GM12801 (cell line): ENCODE results near the gene TAS1R1.

Source experiments
- TF ChIP-seq, protein P1 (sequence below): IDR thresholded peaks from one replicate; pipeline ENCODE4 v1.5.1; 2011; ENCODE audit warnings: control low read depth; ENCODE audit not compliant: insufficient read length; ENCODE audit errors: extremely low read depth

TAS1R1 gene

DNA sequence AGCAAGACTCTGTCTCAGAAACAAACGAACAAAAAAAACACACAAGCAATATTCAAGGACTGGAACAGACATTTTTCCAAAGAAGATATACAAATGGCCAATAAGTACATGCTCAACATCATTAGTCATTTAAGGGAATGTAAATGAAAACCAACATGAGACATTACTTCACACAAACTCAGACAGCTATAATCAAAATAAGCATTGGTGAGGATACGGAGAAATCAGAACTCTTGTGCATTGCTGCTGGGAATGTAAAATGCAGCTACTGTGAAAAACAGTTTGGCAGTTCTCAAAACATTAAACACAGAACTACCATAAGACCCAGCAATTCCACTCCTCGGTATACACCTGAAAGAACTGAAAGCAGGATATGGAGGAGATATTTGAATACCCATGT, 16.2 kb upstream of the TAS1R1 start:
- TF ChIP-seq, protein P1, sequence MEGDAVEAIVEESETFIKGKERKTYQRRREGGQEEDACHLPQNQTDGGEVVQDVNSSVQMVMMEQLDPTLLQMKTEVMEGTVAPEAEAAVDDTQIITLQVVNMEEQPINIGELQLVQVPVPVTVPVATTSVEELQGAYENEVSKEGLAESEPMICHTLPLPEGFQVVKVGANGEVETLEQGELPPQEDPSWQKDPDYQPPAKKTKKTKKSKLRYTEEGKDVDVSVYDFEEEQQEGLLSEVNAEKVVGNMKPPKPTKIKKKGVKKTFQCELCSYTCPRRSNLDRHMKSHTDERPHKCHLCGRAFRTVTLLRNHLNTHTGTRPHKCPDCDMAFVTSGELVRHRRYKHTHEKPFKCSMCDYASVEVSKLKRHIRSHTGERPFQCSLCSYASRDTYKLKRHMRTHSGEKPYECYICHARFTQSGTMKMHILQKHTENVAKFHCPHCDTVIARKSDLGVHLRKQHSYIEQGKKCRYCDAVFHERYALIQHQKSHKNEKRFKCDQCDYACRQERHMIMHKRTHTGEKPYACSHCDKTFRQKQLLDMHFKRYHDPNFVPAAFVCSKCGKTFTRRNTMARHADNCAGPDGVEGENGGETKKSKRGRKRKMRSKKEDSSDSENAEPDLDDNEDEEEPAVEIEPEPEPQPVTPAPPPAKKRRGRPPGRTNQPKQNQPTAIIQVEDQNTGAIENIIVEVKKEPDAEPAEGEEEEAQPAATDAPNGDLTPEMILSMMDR, result no peak

DNA sequence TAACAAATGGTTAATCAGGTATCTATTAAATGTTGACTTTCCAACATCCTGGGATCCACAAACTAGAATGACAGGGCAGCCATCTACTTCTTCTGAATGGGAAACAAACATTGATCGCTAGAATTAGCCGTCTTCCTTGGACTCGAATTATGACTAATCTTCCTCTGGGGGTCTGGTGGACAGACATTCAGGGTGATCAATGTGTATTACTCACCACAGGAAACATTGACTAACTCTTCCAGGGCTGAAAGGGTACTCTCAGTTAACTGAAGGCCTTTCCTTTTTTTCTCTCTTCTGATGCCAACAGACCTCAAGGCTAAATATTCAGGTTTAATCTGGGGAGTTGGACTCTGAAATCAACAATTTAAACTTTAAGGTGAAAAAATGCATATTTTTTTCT, 10.3 kb upstream of the TAS1R1 start:
- TF ChIP-seq, protein P1, result no peak

DNA sequence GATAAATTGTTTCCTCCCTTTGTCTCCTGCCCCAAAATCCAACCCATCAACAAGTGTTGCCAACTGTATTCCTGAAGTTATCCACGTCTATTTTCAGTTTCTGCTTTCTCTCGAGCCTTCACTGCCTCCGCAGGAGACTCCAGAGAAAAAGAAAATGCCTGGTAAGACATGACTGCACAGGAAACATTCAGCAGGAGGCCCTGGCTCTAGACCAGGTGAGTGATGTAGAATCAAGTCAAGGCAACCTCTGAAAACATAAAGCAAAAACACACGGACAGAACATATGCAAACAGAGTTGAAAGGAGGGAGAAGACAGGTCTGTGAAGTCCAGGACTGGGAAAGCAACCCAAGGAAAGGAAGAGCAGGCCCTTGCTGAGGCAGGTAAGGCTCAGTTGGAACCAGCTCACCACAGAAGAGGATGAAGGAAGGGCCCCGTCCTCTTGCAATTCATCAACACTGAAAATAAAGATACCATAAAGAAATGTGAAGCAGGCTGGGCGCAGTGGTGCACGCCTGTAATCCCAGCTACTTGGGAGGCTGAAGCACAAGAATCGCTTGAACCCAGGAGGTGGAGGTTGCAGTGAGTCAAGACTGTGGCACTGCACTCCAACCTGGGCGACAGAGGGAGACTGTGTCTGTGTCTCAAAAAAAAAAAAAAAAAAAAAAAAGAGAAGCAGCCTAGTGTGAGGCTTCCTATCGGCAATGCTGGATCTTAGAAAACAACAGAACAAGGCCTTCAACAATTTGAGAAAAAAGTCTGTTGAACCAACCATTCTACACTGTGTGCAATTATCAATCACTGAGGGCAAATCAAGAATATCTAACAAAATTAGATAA, 9.6 kb upstream of the TAS1R1 start:
- TF ChIP-seq, protein P1, result no peak

DNA sequence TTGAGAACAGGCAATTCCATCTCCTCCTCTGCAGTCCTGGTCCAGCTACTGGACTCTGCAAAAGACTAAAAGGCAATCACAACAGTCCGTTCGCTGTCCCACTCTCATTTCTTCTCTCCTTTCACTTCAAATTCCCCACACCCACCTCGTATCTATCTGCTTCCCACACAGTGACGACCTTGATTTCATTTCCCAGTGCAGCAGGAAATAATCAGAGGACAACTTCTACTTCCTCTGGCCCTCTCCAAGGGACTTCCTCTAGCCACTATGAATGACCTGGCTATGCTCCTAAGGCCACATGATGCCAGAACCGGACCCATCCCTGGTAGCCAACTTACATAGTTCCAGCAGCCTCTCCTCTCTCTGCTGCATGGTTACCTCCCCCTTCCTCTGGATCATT, 8.8 kb upstream of the TAS1R1 start:
- TF ChIP-seq, protein P1, result no peak

DNA sequence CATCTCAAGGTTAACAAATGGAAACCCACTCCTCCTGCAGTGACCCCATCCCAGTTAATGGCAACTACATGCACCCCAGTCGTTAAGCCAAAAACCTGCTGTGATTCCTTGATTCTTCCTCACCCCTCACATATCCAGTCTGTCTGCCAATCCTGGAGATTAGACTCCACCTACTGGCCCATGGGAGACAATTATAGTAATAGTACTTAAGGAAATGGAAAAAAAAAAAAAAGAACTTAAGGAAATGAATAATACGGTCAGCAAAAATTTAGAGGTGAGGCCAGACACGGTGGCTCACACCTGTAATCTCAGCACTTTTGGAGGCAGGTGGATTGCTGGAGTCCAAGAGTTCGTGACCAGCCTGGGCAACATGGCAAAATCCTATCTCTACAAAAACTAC, 7.8 kb upstream of the TAS1R1 start:
- TF ChIP-seq, protein P1, result no peak

DNA sequence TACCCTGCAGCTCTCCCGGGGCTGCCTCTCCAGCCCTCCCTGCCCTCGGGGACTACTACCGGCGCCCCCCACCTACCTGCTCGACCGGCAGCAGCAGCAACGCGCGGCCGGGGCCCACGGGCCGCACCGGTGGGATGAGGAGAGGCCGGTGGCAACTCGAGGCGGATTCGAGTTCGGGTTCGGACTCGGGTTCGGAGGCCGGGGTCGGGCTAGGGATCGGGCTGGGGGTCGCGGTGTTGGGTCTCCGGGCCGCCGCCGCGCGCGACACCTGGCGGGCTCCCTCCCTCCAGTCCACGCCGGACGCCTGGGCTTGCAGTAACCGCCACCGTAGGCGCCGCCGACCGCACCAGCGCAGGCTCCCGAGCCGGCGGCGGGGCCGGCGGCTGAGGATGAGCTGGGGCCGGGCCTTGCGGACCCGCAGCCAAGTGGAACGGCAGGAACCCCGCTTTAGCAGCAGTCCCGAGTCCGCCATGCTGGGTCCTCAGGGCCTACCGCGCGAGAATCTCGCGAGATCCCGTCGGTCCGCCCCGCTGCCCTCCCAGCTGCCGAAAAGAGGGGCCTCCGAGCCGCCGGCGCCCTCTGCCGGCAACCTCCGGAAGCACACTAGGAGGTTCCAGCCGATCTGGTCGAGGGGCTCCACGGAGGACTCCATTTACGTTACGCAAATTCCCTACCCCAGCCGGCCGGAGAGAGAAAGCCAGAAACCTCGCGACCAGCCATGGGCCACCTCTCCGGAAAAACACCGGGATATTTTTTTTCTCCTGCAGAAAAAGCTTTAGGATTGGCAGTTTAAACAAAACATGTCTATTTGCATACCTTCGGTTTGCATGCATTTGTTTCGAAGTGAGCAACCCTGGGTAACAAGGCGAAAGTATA, 838 bp upstream of the TAS1R1 start, which contains the start of gene NOL9:
Gene NOL9 (minus strand): TSS at position 483 of the 876 bp plus-strand sequence. CDS start 11 bp downstream, at position 472.
- TF ChIP-seq, protein P1, result peak; percentile 44

DNA sequence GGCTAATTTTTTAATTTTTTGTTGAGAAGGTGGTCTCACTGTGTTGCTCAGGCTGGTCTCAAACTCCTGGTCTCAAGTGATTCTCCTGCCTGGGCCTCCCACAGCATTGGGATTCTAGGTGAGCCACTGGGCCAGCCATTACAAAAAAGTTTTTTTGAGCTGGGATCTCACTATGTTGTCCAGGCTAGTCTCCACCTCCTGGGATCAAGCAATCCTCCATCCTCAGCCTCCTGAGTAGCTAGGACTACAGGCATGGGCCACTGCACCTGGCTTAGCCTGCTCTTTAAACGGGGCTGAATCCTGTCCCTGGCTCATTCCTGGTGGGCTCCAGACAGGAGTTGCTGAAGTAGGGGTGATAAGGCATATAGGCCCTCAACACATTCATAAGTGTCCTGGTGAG, 2.5 kb downstream of the TAS1R1 start:
- TF ChIP-seq, protein P1, result no peak
